Activated CD8-positive, alpha-beta memory T cell treated with anti-CD3 and anti-CD28 coated beads, Interleukin-2, amount 10 ng/mL, durations not matched to agents 7 days and 5 days (primary cell): ENCODE data around the gene PADI1. TPM values are rescaled to one million over a fixed set of nuclear protein-coding genes. Genes with fewer than 3 reads are reported as not detected.

Source experiments
- ATAC-seq: fragments of 150-1000 bp; cut with Tn5 transposase; one replicate; pipeline ENCODE4 v1.10.0; 2021; ENCODE audit warnings: moderate library complexity
- CTCF ChIA-PET: fragments of 350-600 bp; sonication (Branson Sonifier 250); formaldehyde crosslinking; loops from one replicate; lab custom pipeline; 2021; ENCODE audit warnings: antibody characterized with exemption; lab: Charles Lee
- DNase-seq: peaks from one replicate; pipeline ENCODE4 v3.0.0-alpha.2; 2020
- H3K27ac Mint-ChIP-seq: one replicate; pipeline ENCODE4 v1.8.0; 2021; ENCODE audit warnings: mild to moderate bottlenecking, mixed read lengths
- H3K27me3 Mint-ChIP-seq: one replicate; pipeline ENCODE4 v1.8.0; 2021; ENCODE audit warnings: mixed read lengths
- H3K36me3 Mint-ChIP-seq: one replicate; pipeline ENCODE4 v1.8.0; 2021; ENCODE audit warnings: mild to moderate bottlenecking, mixed read lengths
- H3K4me1 Mint-ChIP-seq: one replicate; pipeline ENCODE4 v1.8.0; 2021; ENCODE audit warnings: mixed read lengths
- H3K4me3 Mint-ChIP-seq: one replicate; pipeline ENCODE4 v1.8.0; 2021; ENCODE audit warnings: mild to moderate bottlenecking, moderate library complexity, mixed read lengths
- H3K9me3 Mint-ChIP-seq: one replicate; pipeline ENCODE4 v1.8.0; 2022; ENCODE audit warnings: low read depth, mixed read lengths
- total RNA-seq, 2 experiments: library from RNA; stranded (reverse); gene quantifications; one replicate each; pipeline ENCODE4 v1.2.3, GENCODE V29; 2021

Gene PADI1
- total RNA-seq, 2 experiments from 2014 or later, result not detected

DNA sequence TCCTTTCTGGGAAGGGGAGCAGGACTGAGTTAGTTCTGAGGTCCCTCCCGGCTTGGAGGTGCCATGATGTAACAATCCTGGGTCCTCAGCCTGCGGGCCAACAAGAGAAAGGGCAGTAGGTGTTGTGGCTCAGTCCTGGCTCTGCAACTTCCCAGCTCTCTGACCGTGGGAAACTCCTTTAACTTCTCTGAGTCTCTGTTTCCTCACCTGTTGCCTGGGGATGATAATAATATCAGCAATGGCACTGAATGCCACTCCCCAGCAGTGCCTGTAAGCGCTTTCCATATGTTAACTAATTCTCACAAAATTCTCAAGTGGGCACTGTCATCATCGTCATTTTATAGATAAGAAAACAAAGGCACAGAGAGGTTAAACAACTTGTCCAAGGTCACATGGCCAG is 46.3 kb downstream of the PADI1 start:
- no peaks in the 10 kb centered on the region for H3K4me1 Mint-ChIP-seq
- CTCF ChIA-PET, result no interaction called here

DNA sequence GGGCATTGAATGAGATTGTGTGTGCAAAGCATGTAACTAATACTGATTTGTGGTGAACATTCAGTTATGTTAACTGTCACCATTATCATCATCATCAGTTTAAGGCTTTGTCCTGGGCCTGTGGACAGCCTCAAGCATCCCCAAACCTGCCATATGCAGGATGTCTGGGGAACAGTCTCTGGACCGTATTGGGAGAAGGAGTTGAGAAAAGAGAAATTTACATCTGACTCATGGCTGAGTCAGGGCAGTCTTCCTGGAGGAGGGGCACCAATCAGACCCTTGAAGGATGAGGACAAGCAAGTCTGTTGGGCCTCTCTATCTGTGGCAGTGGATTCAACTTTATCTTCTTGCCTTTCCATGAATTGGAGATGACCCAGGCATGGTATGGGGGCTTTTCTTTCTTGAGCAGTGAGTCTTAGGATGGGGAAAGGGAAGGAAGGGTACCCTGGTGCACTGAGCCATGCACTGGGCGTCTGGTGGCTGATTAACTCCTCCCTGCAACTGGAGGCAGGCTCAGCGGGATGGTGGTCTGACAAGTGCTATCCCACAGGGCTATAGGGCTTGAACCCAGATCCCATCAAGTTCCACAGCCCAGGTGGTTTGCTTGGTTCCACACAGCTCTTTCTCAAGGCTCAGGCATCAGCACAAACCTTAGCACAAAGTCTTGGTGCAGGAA is 46.9 kb downstream of the PADI1 start:
- ATAC-seq, result no peak
- no peaks in the 10 kb centered on the region for H3K9me3 Mint-ChIP-seq
- H3K27ac Mint-ChIP-seq, result no peak overlapping the region
- no peak overlapping the region for H3K4me3 Mint-ChIP-seq
- no peaks in the 10 kb centered on the region for H3K4me1 Mint-ChIP-seq
- H3K27me3 Mint-ChIP-seq, result peaks cover 16% of the 10 kb centered on the region
- H3K36me3 Mint-ChIP-seq, result no peaks in the 10 kb centered on the region
- CTCF ChIA-PET, result no interaction called here
- no peak for DNase-seq

More for the DNA sequence above, 46.3 kb downstream of the PADI1 start:
- Mint-ChIP-seq H3K27ac (no peak overlapping the region), H3K4me3 (no peak overlapping the region), H3K27me3 (peaks cover 19% of the 10 kb centered on the region), H3K36me3 (no peaks in the 10 kb centered on the region), H3K9me3 (no peaks in the 10 kb centered on the region)
- no peak for DNase-seq
- ATAC-seq, result no peak

GRCh38 chr1:17255336-17255735 is 50.4 kb downstream of the PADI1 start:
- no peak for ATAC-seq

GRCh38 chr1:17258116-17258757 is 53.3 kb downstream of the PADI1 start:
- Mint-ChIP-seq H3K9me3 (no peaks in the 10 kb centered on the region), H3K4me1 (no peaks in the 10 kb centered on the region), H3K4me3 (no peak overlapping the region), H3K27me3 (peaks cover 8% of the 10 kb centered on the region), H3K36me3 (no peaks in the 10 kb centered on the region), H3K27ac (no peak overlapping the region)
- CTCF ChIA-PET, result no interaction called here
- no peak for DNase-seq
- ATAC-seq, result no peak

More at GRCh38 chr1:17255336-17255735, 50.4 kb downstream of the PADI1 start:
- Mint-ChIP-seq H3K27me3 (peaks cover 12% of the 10 kb centered on the region), H3K4me1 (no peaks in the 10 kb centered on the region), H3K4me3 (no peak overlapping the region), H3K9me3 (no peaks in the 10 kb centered on the region), H3K27ac (no peak overlapping the region), H3K36me3 (no peaks in the 10 kb centered on the region)
- CTCF ChIA-PET, result interaction anchor here (1.0 to 1.8 kb wide), 3 partner anchors 19 to 129 kb away, joined by 3 to 5 read pairs (median 5); no protein-coding TSS in a partner anchor
- DNase-seq, result no peak

- Mint-ChIP-seq H3K36me3 (no peaks in the 10 kb centered on the region), H3K4me3 (no peak overlapping the region), H3K9me3 (no peaks in the 10 kb centered on the region), H3K27me3 (peaks cover 11% of the 10 kb centered on the region), H3K27ac (no peak overlapping the region), H3K4me1 (no peaks in the 10 kb centered on the region)
- ATAC-seq, result no peak
- CTCF ChIA-PET, result interaction anchor here (1.0 kb wide), 1 partner anchor 15 kb away, joined by 3 read pairs; no protein-coding TSS in a partner anchor
- DNase-seq, result no peak
These were observed 53.8 kb downstream of the PADI1 start for GRCh38 chr1:17258758-17259130.

DNA sequence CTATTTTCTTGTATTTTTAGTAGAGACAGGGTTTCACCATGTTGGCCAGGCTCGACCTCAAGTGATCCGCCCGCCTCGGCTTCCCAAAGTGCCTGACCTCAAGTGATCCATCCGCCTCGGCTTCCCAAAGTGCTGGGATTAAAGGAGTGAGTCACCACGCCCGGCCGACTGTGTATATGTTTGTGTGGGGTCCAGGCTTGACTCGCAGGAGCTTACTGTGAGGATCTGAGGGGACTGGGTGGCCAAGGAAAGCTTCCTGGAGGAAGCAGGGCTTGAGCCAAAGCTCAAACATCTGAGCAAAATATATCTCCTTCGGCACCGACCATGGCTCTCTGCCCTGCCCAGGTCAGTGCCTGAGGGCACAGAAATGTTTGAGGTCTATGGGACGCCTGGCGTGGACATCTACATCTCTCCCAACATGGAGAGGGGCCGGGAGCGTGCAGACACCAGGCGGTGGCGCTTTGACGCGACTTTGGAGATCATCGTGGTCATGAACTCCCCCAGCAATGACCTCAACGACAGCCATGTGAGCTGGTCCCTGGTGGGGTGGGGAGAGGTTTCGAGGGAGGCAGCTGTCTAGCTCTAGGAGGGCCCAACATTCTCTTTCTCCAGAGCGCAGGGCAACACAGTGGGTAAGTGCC is 54.4 kb downstream of the PADI1 start:
- DNase-seq (no peak), ATAC-seq (no peak)
- H3K27me3 Mint-ChIP-seq, result peaks cover 12% of the 10 kb centered on the region
- H3K9me3 Mint-ChIP-seq, result no peaks in the 10 kb centered on the region
- H3K4me1 Mint-ChIP-seq, result no peaks in the 10 kb centered on the region
- H3K27ac Mint-ChIP-seq, result no peak overlapping the region
- H3K4me3 Mint-ChIP-seq, result no peak overlapping the region
- no peaks in the 10 kb centered on the region for H3K36me3 Mint-ChIP-seq
- CTCF ChIA-PET, result interaction anchor here (1.0 kb wide), 1 partner anchor 14 kb away, joined by 3 read pairs; no protein-coding TSS in a partner anchor

GRCh38 chr1:17260264-17260663 is 55.3 kb downstream of the PADI1 start:
- CTCF ChIA-PET, result no interaction called here
- DNase-seq (no peak), ATAC-seq (no peak)
- Mint-ChIP-seq H3K4me3 (no peak overlapping the region), H3K27ac (no peak overlapping the region), H3K27me3 (peaks cover 12% of the 10 kb centered on the region), H3K36me3 (no peaks in the 10 kb centered on the region), H3K9me3 (no peaks in the 10 kb centered on the region), H3K4me1 (no peaks in the 10 kb centered on the region)

DNA sequence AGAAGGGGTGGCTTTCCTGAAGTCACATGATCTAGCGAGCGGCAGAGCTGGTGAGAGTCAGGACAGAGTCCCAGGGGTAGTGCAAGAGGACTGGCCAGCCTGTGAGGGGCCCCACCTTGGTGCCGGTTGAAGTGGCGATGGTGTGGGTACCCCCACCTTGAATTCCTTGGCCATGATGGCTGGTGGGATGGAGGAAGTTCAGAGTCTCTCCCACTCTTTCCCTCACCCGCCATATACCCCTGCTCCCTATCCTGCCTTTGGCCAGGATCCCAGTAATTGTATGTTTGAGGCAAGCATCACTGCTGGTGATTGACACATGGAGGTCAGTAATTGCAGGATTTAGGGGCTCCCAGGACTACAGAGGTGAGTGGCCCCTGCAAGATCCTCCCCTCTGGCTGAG is 55.8 kb downstream of the PADI1 start:
- ATAC-seq (no peak), DNase-seq (no peak)
- Mint-ChIP-seq H3K27ac (no peak overlapping the region), H3K9me3 (no peaks in the 10 kb centered on the region), H3K36me3 (no peaks in the 10 kb centered on the region), H3K27me3 (peaks cover 12% of the 10 kb centered on the region), H3K4me3 (no peak overlapping the region), H3K4me1 (no peaks in the 10 kb centered on the region)
- CTCF ChIA-PET, result no interaction called here

GRCh38 chr1:17263936-17264335 is 59.0 kb downstream of the PADI1 start:
- CTCF ChIA-PET, result interaction anchor here (1.6 to 2.5 kb wide), 2 partner anchors 11 to 139 kb away, joined by 3 to 11 read pairs; no protein-coding TSS in a partner anchor
- H3K4me3 Mint-ChIP-seq, result no peak overlapping the region
- H3K9me3 Mint-ChIP-seq, result no peaks in the 10 kb centered on the region
- H3K27me3 Mint-ChIP-seq, result peaks cover 10% of the 10 kb centered on the region
- H3K36me3 Mint-ChIP-seq, result no peaks in the 10 kb centered on the region
- ATAC-seq (no peak), DNase-seq (no peak)
- H3K4me1 Mint-ChIP-seq, result no peaks in the 10 kb centered on the region
- no peak overlapping the region for H3K27ac Mint-ChIP-seq

DNA sequence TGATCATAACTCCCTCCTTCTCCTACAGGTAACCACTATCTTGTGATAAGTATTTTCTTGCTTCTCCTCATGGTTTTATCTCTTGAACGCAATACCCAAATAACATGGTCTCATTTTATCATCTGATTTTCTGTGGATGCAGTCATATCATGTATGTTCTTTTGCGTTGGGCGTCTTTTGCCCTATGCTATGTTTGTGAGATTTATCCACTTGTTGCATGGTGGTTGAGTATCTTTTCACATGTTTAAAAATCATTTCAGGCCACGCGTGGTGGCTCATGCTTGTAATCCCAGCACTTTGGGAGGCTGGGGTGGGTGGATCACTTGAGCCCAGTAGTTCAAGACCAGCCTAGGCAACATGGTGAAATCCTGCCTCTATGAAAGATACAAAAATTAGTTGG is 59.5 kb downstream of the PADI1 start:
- ATAC-seq, result no peak
- Mint-ChIP-seq H3K9me3 (no peaks in the 10 kb centered on the region), H3K27ac (no peak overlapping the region), H3K27me3 (peaks cover 10% of the 10 kb centered on the region), H3K4me1 (no peaks in the 10 kb centered on the region), H3K4me3 (no peak overlapping the region), H3K36me3 (no peaks in the 10 kb centered on the region)
- DNase-seq, result no peak
- CTCF ChIA-PET, result interaction anchor here (1.6 to 2.5 kb wide), 2 partner anchors 10 to 139 kb away, joined by 3 to 11 read pairs; no protein-coding TSS in a partner anchor

DNA sequence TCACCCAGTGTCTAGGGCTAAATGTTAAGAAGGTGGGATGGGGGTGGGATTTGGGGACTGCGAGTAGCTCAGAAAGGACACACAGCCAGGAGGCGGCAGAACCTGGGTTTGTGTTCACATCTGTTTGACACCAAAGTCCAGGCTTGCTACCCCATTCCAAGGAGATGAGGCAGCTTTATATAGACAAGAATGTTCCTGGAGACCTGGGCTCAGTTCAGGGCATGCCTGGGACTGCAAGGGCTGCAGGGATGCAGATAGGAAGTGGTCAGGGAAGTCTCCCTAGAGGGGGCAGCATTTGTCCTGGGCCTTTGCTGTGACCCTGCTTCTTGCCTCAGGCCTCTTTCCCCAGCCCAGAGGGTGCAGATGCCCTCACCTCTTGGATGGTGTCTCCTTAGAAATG is 60.2 kb downstream of the PADI1 start:
- Mint-ChIP-seq H3K4me3 (no peak overlapping the region), H3K9me3 (no peaks in the 10 kb centered on the region), H3K4me1 (no peaks in the 10 kb centered on the region), H3K27ac (no peak overlapping the region), H3K36me3 (no peaks in the 10 kb centered on the region), H3K27me3 (peaks cover 10% of the 10 kb centered on the region)
- CTCF ChIA-PET, result interaction anchor here (1.6 kb wide), 1 partner anchor 140 kb away, joined by 3 read pairs; no protein-coding TSS in a partner anchor
- no peak for DNase-seq
- ATAC-seq, result no peak

GRCh38 chr1:17265950-17266349 is 61.0 kb downstream of the PADI1 start:
- no peaks in the 10 kb centered on the region for H3K36me3 Mint-ChIP-seq
- H3K27ac Mint-ChIP-seq, result no peak overlapping the region
- H3K4me3 Mint-ChIP-seq, result no peak overlapping the region
- CTCF ChIA-PET, result no interaction called here
- DNase-seq (no peak), ATAC-seq (no peak)
- H3K9me3 Mint-ChIP-seq, result no peaks in the 10 kb centered on the region
- H3K4me1 Mint-ChIP-seq, result no peaks in the 10 kb centered on the region
- H3K27me3 Mint-ChIP-seq, result peaks cover 10% of the 10 kb centered on the region

DNA sequence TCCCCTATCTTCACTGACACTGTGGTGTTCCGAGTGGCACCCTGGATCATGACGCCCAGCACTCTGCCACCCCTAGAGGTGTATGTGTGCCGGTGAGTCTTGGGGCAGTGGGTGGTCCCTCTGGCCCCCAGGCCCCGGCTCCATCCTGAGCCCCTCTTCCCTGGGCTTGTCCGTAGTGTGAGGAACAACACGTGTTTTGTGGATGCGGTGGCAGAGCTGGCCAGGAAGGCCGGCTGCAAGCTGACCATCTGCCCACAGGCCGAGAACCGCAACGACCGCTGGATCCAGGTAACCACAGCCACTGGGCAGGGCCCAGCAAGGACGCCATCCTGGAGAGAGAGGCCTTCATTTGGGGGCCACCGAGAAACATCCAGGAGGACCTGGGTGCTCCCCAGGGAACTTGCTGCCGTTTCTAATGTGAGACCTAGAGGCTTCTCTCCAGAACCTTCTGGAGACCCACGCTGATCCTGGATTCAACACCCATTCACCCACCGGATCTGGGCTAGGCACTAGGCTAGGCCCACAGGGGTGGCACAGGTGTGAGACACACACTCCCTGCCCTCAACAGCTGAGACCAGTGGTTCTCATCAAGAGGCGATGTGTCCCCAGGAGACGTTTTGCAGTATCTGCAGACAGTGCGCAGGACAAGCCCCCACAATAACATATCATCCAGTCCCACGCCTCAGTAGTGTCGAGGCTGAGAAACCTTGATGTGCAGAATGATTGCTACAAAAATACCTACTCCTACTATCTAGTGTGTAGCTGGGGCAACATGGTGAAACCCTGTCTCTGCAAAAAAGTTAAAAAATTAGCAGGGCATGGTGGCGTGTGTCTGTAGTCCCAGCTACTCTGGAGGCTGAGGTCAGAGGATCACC is 66.2 kb downstream of the PADI1 start:
- H3K9me3 Mint-ChIP-seq, result no peaks in the 10 kb centered on the region
- peaks cover 8% of the 10 kb centered on the region for H3K27me3 Mint-ChIP-seq
- ATAC-seq (no peak), DNase-seq (no peak)
- CTCF ChIA-PET, result interaction anchor here (0.6 kb wide), 1 partner anchor 262 kb away, joined by 3 read pairs; no protein-coding TSS in a partner anchor
- no peak overlapping the region for H3K27ac Mint-ChIP-seq
- H3K4me3 Mint-ChIP-seq, result no peak overlapping the region
- peaks cover 10% of the 10 kb centered on the region for H3K4me1 Mint-ChIP-seq
- H3K36me3 Mint-ChIP-seq, result no peaks in the 10 kb centered on the region
